HG02981 (cell line): ENCODE results near the gene WNT6.

ENCODE experiments used
- ATAC-seq: cut with Tn5 transposase; IDR thresholded peaks from one replicate; pipeline ENCODE4 v1.9.1; 2021; ENCODE audit warnings: mild to moderate bottlenecking, moderate library complexity; ENCODE audit not compliant: unreplicated experiment

WNT6 gene

GRCh38 chr2:218877331-218877730 is 17.7 kb downstream of the WNT6 start:
- ATAC-seq = no peak

GRCh38 chr2:218877891-218878290 is 18.3 kb downstream of the WNT6 start:
- no peak for ATAC-seq

- no peak for ATAC-seq
These were observed 18.9 kb downstream of the WNT6 start for GRCh38 chr2:218878486-218878885.

GRCh38 chr2:218878926-218879761 is 19.5 kb downstream of the WNT6 start:
- no peak for ATAC-seq

GRCh38 chr2:218879776-218880101 is 20.1 kb downstream of the WNT6 start:
- ATAC-seq = no peak

GRCh38 chr2:218880102-218880858 is 20.7 kb downstream of the WNT6 start, which contains the start of gene WNT10A:
Gene WNT10A, plus strand, starts transcription at chr2:218880852. Its CDS starts 144 bp downstream, at chr2:218880996.
- ATAC-seq = peak; percentile 54

- ATAC-seq = no peak
These were observed 21.4 kb downstream of the WNT6 start for GRCh38 chr2:218880859-218881594.

- ATAC-seq = no peak
These were observed 22.3 kb downstream of the WNT6 start for GRCh38 chr2:218881744-218882460.

GRCh38 chr2:218882461-218882816 is 22.8 kb downstream of the WNT6 start:
- no peak for ATAC-seq

GRCh38 chr2:218882866-218883366 is 23.3 kb downstream of the WNT6 start:
- no peak for ATAC-seq

GRCh38 chr2:218883491-218884490 is 24.2 kb downstream of the WNT6 start:
- ATAC-seq = no peak

GRCh38 chr2:218884519-218884918 is 24.9 kb downstream of the WNT6 start:
- ATAC-seq = no peak

GRCh38 chr2:218885981-218886947 is 26.7 kb downstream of the WNT6 start:
- peak; percentile 53 for ATAC-seq

- no peak for ATAC-seq
These were observed 27.5 kb downstream of the WNT6 start for GRCh38 chr2:218887079-218887478.

- no peak for ATAC-seq
These were observed 28.7 kb downstream of the WNT6 start for GRCh38 chr2:218888341-218888740.

- ATAC-seq = no peak
These were observed 30.3 kb downstream of the WNT6 start for GRCh38 chr2:218889937-218890336.

GRCh38 chr2:218890369-218890768 is 30.8 kb downstream of the WNT6 start:
- ATAC-seq = no peak
